Measurements from ENCODE around the gene GRM4.

- TF ChIP-seq EZH2 (IDR thresholded peaks at IDR 0.05; ENCODE audit: borderline replicate concordance, control insufficient read depth, low read depth, low read length) (no peak), NR2F1 (conservative IDR thresholded peaks at IDR 0.05) (no peak), SIN3A (IDR thresholded peaks at IDR 0.05; ENCODE audit: low read depth, low read length) (no peak), CTCF (IDR thresholded peaks at IDR 0.05 in 2 of 3, conservative IDR thresholded peaks at IDR 0.05 in 1 of 3; ENCODE audit: control insufficient read depth in 2 of 3, extremely low read depth in 1 of 3, insufficient read depth in 1 of 3, low read depth in 3 of 3, low read length in 3 of 3) (no peak), POLR2A (IDR thresholded peaks at IDR 0.05; ENCODE audit: low read depth, low read length) (no peak), POLR2AphosphoS2 (IDR thresholded peaks at IDR 0.05; ENCODE audit: low read depth, low read length) (no peak), NFXL1 (IDR thresholded peaks at IDR 0.05; ENCODE audit: borderline replicate concordance) (no peak), ATF3 (IDR thresholded peaks at IDR 0.05; ENCODE audit: borderline replicate concordance, extremely low read depth, low read depth, low read length) (no peak), HDAC2 (IDR thresholded peaks at IDR 0.05) (no peak), PRDM15 (CRISPR knock-in tag; IDR thresholded peaks at IDR 0.05) (no peak), RFX5 (IDR thresholded peaks at IDR 0.05; ENCODE audit: low read depth, low read length) (no peak)
These were observed 157.5 kb downstream of the GRM4 start for GRCh38 chr6:33988121-33989015.

Data from GM12878 (cell line).